CD4-positive, alpha-beta T cell treated with Interferon gamma for 1 hour (primary cell): ENCODE measurements around the gene NUP62.

Experiments
- DNase-seq: peaks from one replicate; pipeline ENCODE4 v3.0.0-alpha.2; 2020

Gene NUP62

DNA sequence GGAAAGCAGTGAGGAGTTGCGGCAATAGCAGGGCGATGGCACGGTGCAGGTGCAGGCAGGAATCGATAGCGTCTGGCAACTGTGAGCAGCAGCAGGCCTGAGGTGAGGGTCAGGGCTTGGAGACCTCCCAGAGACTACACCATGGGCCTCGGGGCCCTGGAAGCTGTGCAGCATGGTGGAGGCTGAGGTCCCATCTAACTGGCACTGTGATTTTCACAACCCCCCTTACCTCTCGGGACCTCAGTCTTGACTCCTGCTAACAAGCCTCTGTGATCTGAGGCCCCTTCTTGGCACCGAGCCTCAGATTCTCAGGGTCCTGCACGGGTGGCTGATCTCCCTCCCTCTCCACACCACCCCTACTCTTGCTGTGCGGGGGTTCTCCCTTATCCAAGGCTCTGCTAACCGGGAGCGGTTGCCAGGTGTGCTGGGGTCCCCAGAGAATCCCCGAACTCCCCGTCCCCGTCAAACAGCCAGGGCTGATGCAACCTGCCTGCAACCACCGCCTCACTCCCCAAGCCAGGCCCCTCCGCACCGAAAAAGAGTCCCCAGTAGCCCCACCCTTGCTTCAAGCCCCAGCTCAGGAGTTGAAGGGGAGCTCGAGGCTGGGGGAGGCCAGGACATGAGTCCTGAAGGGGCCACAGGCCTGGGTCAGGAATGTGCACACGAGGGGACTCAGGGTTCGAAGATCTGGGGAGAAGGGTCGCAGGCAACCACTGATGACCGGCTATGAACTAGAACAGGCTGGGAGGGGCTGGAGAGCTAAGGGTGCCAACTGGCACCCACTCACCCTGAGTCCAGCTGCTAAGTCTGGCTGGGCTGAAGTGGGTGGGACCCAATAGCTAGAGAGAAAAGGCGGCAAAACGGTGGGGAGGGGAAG, 5.1 kb downstream of the NUP62 start:
- DNase-seq: no peak

DNA sequence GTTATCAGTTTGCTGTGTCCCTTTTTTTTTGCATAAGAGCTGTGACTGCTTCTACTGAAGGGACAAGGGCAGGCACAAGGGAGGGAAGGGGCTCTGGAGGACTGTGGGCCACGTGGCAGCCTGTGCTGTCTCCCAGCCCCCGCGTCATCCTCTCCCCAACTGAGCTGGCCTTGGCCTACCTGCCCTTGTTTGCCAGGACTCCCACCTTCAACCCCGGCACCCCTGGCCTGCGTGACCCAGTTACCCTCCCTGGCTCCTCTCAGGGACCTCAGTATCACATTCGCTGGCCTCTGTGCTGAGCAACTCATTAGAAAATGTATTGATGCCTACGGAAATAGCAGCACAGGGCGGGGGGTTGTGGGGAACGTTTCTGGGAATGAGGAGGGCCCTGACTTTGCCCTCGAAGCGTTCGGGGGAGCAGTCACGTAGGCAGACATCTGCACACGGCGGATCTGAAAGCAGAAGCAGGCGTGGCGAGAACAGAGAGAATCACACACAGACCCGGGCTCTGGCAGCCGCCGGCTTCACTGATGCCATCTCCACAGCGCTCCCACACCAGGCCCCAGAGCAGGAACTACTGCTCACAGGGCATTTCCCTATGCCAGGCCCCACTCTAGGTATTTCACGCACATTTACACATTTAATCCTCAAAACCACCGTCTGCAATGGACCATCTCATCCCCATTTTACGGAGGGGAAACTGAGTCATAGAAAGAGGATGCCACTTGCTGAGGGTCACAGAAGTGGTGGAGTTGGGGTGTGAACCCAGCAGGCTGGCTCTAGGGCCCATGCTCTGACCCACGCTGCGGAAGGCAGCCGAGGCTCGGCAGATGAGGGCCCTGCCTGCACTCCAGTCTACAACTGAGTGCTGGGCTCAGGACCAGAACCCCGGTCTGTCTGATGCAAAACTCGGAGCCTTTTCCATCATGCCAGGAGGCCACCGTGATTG, 6.0 kb downstream of the NUP62 start:
- DNase-seq: no peak

- no peak for DNase-seq
Observed at GRCh38 chr19:49921871-49922795, 7.2 kb downstream of the NUP62 start.

GRCh38 chr19:49920624-49921363, 8.5 kb downstream of the NUP62 start:
- no peak for DNase-seq

- DNase-seq: no peak
Observed at GRCh38 chr19:49918089-49918488, 11.2 kb downstream of the NUP62 start.

DNA sequence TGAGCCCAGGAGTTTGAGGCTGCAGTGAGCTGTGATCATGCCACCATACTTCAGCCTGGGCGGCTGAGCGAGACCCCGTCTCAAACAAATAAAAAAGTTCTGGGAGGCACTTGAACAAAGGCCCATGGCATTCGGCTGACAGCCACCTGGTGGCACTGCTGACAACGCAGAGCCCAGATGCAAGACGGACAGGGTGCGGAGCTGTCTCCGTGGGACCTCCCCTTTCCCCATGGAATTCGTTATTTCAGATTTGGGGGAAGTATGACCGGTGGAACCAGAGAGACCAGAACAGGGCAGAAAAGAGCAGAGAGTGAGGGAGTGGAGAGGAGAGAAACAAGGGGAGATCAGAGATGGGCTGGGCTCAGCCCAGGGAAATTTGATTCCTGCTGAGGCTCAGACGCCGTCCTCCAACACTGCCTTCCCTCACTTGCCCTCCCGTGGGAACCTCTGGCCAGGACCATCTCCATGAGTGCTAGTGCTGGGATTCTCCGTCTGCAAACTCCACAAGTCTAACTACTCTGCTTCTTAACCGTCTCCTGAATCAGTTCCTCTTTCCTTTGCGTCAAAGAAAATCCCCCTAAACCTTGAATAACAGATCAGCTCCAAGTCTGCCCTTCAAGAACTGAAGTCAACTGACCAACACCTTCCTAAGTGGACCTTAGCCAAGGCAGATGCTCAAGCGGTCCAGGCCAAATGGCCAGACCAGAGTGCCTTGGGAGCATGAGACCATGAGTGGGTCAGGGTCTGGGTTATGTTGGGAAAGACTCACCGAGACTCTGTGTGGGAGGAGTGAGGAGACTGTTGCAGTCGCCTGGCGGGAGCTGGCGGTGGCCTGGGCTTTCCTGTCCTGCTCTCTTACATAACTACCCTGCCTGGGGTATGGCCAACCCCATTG, 12.2 kb downstream of the NUP62 start:
- no peak for DNase-seq

DNA sequence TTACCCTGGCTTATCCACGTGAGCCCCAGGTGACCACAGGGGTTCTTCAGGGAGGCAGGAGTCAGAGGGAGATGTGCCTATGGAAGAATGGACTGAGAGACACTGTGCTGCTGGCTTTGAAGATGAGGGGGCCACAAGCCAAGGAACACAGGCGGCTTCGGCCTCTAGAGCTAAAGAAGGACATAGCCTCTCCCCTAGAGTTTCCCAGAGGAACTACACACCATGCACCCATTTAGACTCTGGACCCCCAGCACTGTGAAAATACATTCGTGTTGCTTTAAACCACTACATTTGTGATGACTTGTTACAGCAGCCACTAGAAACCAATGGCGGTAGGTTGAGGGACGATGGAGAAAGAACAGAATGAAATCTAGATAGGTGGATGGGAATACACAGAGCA, 14.0 kb downstream of the NUP62 start:
- no peak for DNase-seq

- DNase-seq: no peak
Observed at GRCh38 chr19:49913720-49914119, 15.6 kb downstream of the NUP62 start.

DNA sequence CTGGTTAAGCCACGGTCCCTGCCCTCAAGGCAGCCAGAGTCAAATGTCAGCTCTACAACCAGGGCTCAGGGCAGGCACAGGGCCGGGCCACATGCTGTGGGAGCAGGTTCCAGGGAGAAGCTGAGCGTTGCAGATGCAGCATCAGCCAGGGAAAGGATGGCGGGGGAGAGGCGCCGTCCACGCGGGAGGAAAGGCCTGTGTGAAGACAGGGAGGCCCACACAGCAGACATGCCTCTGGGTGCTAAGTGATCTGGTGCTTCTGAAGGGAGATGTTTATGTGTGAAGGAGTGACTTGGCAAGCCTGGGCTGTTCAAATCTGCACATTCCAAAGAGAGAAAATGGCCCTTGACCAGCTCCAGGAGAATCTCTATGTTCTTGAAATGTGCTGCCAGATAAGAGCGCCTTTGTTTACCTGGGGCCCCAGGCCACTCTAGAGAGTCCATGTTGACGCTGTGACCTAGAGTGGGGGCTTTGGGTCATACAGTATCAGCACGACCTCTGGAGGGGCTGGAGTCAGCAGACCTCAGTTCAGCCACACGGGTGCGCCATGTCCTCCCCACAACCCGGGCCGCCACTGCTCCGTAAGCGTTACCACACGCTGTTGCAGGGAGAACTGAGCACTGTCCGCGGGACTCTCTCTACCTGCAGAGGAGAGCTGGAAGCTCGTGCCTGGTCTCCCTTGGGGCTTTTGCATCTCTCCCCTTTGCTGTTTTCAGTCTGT, 16.2 kb downstream of the NUP62 start:
- no peak for DNase-seq

- DNase-seq: peak; percentile 51
Observed at GRCh38 chr19:49911381-49912145, 17.7 kb downstream of the NUP62 start.

DNA sequence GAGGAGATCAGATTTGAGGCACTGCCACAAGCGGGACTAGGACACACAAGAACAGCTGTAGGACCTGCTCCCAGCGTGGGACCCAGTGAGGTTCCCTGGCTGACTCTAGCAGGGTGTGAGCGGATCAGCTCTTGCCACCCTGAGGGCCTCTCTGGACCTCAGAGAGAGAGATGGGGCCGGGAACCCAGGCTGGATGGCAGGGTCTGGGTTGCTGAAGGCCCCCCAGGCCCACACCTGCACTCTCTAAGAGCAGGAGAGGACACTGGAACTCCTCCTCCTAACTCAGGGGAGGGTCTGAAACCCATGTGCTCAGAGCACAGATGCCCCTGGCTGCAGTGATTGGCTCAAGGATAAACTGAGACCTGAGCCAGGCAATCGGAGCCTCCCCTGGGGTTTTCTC, 19.1 kb downstream of the NUP62 start:
- DNase-seq: no peak

- DNase-seq: no peak
Observed at GRCh38 chr19:49908480-49909420, 20.6 kb downstream of the NUP62 start.

DNA sequence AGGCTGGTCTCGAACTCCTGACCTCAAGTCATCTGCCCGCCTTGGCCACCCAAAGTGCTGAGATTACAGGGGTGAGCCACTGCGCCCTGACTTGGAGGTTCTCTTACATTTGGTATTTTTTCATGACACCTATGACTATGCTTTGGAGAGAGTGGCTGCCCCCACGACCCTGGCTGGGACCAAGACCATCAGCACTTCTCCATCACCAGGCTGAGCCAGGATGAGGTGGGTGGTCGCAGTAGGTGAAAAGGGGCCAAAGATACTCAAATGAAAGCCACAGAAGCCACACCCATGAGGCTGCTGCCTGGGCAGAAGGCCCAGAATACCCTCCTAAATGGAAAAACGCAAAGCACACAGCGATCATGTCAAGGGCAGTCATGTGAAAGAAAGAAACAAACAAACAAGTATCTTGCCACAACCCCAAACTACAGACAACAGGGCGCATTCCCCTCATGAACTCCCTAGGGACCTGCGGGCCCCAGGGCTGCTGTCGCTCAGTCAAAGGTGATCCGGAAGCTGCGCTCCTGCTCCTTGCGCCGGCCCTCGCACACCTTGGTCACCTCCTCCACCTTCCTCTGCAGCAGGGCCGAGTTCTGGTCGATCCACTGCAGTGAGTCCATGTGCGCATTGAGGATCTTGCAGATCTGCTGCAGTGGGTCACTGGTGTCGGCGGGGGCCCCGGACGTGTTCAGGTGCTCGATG, 21.4 kb downstream of the NUP62 start:
- peak; percentile 31 for DNase-seq

- no peak for DNase-seq
Observed at GRCh38 chr19:49906879-49907564, 22.3 kb downstream of the NUP62 start.

GRCh38 chr19:49904136-49904535, 25.2 kb downstream of the NUP62 start:
- no peak for DNase-seq

- peak; percentile 79 for DNase-seq
Observed at GRCh38 chr19:49896863-49897621, 32.3 kb downstream of the NUP62 start, which contains the start of gene IL4I1. TSS of gene IL4I1 (minus strand) at chr19:49896887. CDS start at chr19:49896160, 727 bp downstream.
